Colonic mucosa (tissue), 4 donors: ENCODE results near the gene KDSR. TPM values are rescaled to one million over a fixed set of nuclear protein-coding genes. Genes with fewer than 3 reads are reported as not detected.

Experiments used
- DNase-seq: peaks from one replicate; pipeline ENCODE4 v3.0.0-alpha.2; 2020
- H3K27ac ChIP-seq: fragments of 200-600 bp; one replicate; pipeline ENCODE4 v1.8.0; 2021
- H3K27me3 ChIP-seq: fragments of 200-600 bp; one replicate; pipeline ENCODE4 v1.8.0; 2021
- H3K36me3 ChIP-seq: fragments of 200-600 bp; one replicate; pipeline ENCODE4 v1.8.0; 2021
- H3K4me1 ChIP-seq: fragments of 200-600 bp; one replicate; pipeline ENCODE4 v1.8.0; 2021; ENCODE audit warnings: mild to moderate bottlenecking
- H3K4me3 ChIP-seq: fragments of 200-600 bp; one replicate; pipeline ENCODE4 v1.8.0; 2021
- H3K9ac ChIP-seq, 2 donors: one replicate each; pipeline ENCODE4 v1.7.0; 2013; ENCODE audit warnings: control low read depth in 2 of 2, low read depth in 2 of 2, low read length in 2 of 2
- H3K9me3 ChIP-seq: fragments of 200-600 bp; one replicate; pipeline ENCODE4 v1.8.0; 2021
- CTCF ChIP-seq: fragments of 200-600 bp; IDR thresholded peaks from one replicate; pipeline ENCODE4 v1.8.0; 2022; ENCODE audit warnings: antibody characterized with exemption, mild to moderate bottlenecking
- intact Hi-C: fragments of 100-400 bp; cut with DNase I; formaldehyde crosslinking; loops from one replicate; pipeline ENCODE4 v1.14.1; 2022
- total RNA-seq, 2 donors: library from RNA; stranded (reverse); fragmentation: NEBNext Ultra II Directional in 1 of 2; extraction: Animal tissue kit (Norgen Biotek cat#: 25700) in 1 of 2; gene quantifications; one replicate each; pipeline ENCODE4 v1.2.1, GENCODE V29; 2021
- donor health status: healthy.
- donor health status: DM: no; HTN: no; CAD: no.
- donor health status: DM: no; HTN: no; CAD: no.

KDSR gene
- total RNA-seq, 2 donors from 2014 or later, result 32.8 to 55.3 TPM

- H3K36me3 ChIP-seq, result no peaks in the 10 kb centered on the region
- no peak overlapping the region for H3K9ac ChIP-seq
- H3K4me3 ChIP-seq, result no peak overlapping the region
- H3K9me3 ChIP-seq, result no peaks in the 10 kb centered on the region
- TF ChIP-seq CTCF, result no peak
- H3K27me3 ChIP-seq, result no peaks in the 10 kb centered on the region
- intact Hi-C loops, result no loop called here
- H3K27ac ChIP-seq, result no peak overlapping the region
- peaks cover 3% of the 10 kb centered on the region for H3K4me1 ChIP-seq
- DNase-seq, result no peak
Measured at GRCh38 chr18:63326011-63326410, 41.0 kb downstream of the KDSR start.

- H3K27ac ChIP-seq, result no peak overlapping the region
- H3K4me3 ChIP-seq, result no peak overlapping the region
- peaks cover 3% of the 10 kb centered on the region for H3K4me1 ChIP-seq
- no peak for DNase-seq
- intact Hi-C loops, result no loop called here
- no peak for TF ChIP-seq CTCF
- no peak overlapping the region for H3K9ac ChIP-seq
- no peaks in the 10 kb centered on the region for H3K36me3 ChIP-seq
- H3K27me3 ChIP-seq, result no peaks in the 10 kb centered on the region
- no peaks in the 10 kb centered on the region for H3K9me3 ChIP-seq
Measured at GRCh38 chr18:63325086-63325686, 41.8 kb downstream of the KDSR start.

- H3K9ac ChIP-seq, result no peak overlapping the region
- peak; percentile 59 for TF ChIP-seq CTCF
- peak; percentile 74 for DNase-seq
- H3K27ac ChIP-seq, result peak overlapping the region; percentile 11
- no peak overlapping the region for H3K4me3 ChIP-seq
- H3K27me3 ChIP-seq, result no peaks in the 10 kb centered on the region
- no peaks in the 10 kb centered on the region for H3K9me3 ChIP-seq
- no peaks in the 10 kb centered on the region for H3K36me3 ChIP-seq
- peaks cover 3% of the 10 kb centered on the region for H3K4me1 ChIP-seq
- intact Hi-C loops, result loop anchor here (2.0 kb wide), 1 partner anchor 308 kb away; no protein-coding TSS in a partner anchor
Measured at GRCh38 chr18:63322908-63323634, 43.9 kb downstream of the KDSR start.

GRCh38 chr18:63322206-63322605, 44.8 kb downstream of the KDSR start:
- no peak for DNase-seq
- no peak for TF ChIP-seq CTCF
- Histone ChIP-seq H3K36me3 (no peaks in the 10 kb centered on the region), H3K27ac (peak overlapping the region; percentile 11), H3K4me3 (no peak overlapping the region), H3K4me1 (peaks cover 3% of the 10 kb centered on the region), H3K27me3 (no peaks in the 10 kb centered on the region), H3K9me3 (no peaks in the 10 kb centered on the region), H3K9ac (no peak overlapping the region)
- intact Hi-C loops, result loop anchor here (2.0 kb wide), 1 partner anchor 307 kb away; no protein-coding TSS in a partner anchor

GRCh38 chr18:63321291-63321690, 45.7 kb downstream of the KDSR start:
- no peak overlapping the region for H3K4me3 ChIP-seq
- H3K9me3 ChIP-seq, result no peaks in the 10 kb centered on the region
- TF ChIP-seq CTCF, result no peak
- H3K4me1 ChIP-seq, result peaks cover 3% of the 10 kb centered on the region
- peak overlapping the region in 1 of 2 donors; percentile 93 for H3K9ac ChIP-seq
- H3K36me3 ChIP-seq, result no peaks in the 10 kb centered on the region
- intact Hi-C loops, result no loop called here
- DNase-seq, result no peak
- H3K27me3 ChIP-seq, result no peaks in the 10 kb centered on the region
- no peak overlapping the region for H3K27ac ChIP-seq
